NCI-H1436 (cell line): ENCODE results near the gene OCLN.
"Not testable (repeated sequence)": the region's sequence is repeated elsewhere in the genome, so short reads cannot be mapped to it uniquely, and the experiment has no call there.

ENCODE experiments used
- DNase-seq: peaks from one replicate; lab custom pipeline; 2025; lab: John Stamatoyannopoulos, UW

OCLN gene

DNA sequence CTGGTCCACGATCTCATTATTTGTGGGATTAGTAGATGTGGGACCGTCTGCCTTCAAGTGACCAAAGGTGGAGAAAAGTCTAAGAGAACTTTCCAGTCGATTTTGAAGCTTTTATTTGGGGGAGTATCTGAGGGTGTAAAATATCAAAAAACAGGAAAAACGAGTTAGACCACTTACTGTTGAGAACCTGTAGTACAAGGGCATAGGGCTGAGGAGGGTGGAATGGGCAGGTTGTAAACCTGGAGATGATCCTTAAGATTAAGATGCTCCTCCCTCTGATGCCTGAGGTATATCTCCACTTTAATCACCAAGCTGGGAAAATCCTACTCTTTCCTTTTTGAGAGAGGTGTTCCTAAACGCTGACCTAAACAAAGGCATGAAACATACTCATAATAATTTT is 35.4 kb downstream of the OCLN start:
- DNase-seq: no peak

DNA sequence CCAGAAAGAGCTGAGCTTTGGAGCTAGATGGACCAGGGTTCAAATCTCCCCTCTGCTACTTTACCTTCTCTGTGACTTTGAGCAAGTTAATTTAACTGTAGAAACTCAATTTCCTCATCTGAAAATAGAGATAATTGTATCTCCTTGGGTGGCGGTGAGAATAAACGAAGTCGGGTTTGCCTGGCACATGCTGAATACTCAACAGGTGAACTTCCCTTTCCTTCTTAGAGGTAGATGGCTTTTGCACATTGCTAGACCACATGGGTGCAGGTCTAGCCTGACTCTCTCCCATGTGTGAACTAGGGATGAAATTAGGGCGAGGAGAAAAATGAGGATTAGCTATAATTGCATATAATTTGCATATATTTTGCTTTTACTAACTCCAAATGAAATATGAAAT is 36.0 kb downstream of the OCLN start:
- no peak for DNase-seq

DNA sequence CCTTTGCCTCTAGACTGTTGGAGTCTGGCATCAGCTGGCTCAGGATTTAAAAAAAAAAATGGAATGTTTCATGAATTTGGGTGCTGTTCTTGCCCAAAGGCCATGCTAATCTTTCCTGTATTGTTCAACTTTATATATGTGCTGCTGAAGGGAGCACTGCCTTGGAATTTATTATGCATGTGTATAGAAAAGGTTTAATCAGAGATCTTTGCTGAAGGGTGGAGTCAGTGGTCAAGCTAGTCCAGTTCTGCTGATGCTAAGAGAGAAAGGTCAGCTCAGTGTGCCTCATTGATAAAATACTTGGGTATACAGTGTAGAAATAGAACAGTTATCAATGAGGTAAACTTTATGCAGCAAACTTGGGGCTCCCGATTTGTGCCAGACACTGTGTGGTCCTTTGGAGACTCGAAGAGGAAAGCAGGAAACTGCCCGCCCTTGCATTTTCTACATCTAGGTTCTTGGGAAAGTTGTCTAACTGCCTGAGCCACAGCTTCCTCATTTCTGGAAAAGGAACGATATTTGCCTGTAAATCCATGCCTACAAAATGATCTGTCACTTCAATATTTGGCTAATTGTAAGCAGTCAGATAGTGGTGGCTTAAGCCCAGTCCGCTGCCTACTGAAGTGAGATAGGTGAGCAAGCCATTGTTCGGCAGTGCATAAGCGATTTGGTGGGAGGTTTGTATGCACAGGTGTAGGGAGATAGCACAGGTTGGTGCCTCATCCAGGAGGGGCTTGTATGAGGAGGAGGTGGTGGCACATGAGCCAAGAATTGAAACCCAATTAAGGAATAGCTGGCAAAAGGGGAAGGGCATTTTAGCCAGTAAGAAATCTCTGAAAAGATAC is 38.2 kb downstream of the OCLN start:
- DNase-seq: no peak

DNA sequence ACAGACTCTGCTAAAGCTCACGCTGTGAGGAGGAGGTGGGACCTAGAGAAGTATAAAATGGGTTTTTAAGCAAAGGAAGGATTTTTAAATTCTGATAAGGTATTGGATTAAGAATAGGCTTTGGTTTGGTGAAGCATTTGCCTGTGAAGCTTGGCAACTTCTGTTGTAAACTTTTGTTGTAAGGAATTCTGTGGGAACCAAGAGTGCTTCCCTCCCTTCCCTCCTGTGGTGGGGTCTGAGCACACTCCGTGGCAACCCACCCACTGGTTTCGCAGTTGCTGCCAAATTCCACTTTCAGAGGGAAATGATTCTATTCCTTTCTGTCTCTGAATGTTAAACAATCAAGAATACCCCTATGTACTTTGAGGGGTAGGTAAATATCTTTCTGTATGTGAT is 38.8 kb downstream of the OCLN start:
- no peak for DNase-seq

DNA sequence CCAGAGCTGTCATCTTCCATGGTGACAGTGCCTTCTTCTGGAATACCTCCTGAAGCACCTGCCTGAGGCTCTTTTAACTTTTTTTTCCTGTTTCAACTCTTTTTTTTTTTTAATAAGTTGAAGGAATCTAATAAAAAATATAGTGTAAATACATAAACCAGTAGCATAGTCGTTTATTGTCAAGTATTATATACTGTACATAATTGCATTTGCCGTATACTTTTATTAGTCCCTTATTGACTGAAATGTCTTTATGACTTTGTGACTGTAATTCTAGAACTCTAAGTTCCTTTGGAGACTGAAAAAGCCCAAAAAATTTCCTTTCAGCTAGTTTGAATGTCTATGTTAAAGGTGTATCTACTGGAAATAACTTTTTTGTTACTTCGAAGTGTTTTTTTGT is 45.3 kb downstream of the OCLN start:
- DNase-seq: not testable (repeated sequence)

DNA sequence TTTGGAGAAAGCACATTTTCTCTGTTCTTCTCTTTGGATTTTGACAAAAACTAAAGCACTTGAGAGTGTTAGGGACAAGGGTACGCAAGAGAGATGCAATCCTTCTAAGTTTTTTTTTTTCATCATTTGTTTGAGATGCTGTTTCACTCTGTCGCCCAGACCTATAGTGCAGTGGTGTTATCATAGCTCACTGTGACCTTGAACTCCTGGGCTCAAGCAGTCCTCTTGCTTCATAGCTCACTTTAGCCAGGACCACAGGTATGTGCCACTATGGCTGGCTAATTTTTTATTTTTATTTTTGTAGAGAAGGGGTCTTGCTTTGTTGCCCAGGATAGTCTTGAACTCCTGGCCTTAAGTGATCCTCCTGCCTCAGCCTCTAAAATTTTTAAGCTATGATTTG is 46.1 kb downstream of the OCLN start:
- not testable (repeated sequence) for DNase-seq

DNA sequence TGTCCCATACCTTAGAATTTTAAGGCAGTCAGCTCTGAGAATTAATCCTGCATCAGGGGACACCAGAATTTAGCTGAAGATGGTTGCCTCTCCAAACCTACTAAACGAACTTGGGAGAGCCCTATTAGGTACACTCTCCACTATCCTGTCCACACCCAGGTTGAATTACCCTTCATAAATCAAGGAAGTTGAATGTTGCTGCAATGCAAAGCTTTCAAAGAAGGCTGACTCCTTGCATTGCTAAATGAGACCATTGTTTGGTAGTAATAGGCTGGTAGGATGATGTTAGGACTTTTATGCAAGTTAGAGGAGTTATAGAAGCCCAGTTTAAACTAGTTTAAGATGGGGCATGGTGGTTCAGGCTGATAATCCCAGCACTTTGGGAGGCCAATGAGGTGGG is 48.8 kb downstream of the OCLN start:
- DNase-seq: not testable (repeated sequence)

DNA sequence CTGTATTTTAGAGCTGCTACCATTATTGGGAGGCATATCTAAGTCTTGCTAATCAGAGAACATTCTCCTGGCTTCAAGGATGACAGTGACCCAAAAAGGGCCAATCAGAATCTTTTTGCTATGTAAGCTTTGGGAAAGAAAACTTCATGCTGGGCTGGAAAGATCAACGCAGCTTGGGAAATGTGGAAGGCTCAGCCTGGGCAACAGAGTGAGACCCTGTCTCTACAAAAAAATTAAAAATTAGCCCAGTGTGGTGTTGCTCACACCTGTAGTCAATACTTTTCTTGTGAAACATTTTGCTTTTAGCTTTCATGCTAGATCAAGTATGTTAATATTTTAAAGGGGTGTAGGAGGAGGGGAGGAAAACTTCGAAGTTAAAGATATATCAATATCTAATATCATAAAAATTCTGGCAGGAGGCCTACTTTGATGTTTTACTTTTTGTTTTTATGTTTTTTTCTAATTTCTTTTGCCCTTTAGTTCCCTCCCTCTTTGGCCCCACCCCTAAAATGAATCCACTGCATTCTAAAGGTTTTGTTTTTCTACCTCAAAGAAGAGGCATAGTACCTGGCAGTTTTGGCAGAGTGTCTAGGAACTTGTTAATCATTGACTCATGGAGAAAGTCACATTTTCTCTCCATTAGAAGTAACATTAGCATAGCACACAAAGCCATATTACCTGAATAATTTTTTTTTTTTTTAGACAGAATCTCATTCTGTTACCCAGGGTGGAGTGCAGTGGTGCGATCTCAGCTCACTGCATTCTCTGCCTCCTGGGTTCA is 50.4 kb downstream of the OCLN start:
- not testable (repeated sequence) for DNase-seq

DNA sequence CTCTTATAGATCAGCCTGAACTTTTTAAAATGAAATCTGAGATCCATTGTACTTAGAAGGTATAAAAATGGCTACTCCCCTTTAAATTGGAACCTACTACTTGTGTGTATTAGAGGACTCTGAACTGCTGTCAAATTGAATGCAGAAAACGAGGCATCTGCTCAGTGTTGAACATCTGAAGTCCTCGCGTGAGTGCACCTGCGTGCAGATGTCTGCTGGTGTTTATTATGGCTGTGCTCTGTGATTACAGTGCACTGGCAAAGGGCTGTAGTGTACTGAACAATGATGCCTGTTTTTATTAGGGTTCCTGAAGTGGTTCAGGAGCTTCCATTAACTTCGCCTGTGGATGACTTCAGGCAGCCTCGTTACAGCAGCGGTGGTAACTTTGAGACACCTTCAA is 52.0 kb downstream of the OCLN start:
- not testable (repeated sequence) for DNase-seq

DNA sequence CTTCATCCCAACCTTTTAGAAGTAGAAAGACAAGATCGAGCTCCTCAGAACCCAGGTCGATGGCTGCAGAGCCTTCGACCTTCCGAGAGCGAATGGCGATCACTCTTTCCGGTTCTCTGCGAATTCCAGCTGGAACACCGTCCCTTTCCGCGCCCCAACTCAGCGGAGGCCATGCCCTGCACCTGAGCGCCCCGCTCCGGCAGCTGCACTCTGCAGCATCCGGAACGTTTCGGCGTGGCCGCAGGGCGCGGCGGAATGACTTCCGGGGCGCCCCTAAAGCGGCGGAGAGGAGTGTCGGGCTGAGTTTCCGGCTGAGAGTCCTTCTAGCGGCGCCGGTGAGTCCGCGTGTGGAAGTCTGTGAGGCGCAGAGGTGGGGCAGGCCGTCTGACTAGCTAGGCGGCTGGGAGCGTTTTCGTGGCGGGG is 67.3 kb downstream of the OCLN start, which contains the start of gene GTF2H2C:
GTF2H2C (plus strand) TSS at position 284 of the 423 bp plus-strand sequence. CDS start 4,942 bp downstream, outside the sequence.
- DNase-seq: not testable (repeated sequence)

DNA sequence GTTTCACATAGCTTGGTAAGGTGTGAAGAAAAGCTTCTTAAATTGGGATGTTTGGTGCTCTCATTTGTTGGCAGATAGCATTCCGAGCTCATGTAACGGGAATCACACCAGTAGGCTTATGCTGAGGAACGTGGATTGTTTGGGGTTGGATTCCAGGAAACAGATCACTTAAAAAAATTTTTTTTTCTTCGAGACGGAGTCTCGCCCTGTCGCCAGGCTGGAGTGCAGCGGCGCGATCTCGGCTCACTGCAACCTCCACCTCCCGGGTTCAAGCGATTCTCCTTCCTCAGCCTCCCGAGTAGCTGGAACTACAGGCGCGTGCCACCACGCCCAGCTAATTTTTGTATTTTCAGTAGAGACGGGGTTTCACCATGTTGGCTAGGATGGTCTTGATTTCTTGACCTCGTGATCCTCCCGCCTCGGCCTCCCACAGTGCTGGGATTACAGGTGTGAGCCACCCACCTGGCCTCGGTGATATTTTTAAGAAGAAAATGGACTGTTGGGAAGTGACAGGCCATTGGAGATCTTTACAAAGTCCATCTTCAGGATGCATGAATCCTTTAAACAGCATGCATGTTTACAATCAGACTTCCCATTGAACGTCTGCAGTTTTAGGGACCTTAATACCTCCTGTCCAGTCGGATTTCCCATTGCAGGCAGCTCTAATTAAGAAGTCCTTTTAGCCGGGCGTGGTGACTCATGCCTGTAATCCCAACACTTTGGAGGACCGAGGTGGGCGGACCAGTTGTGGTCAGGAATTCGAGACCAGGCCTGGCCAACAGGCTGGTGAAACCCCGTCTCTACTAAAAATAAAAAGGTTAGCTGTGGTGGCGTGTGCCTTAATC is 68.2 kb downstream of the OCLN start:
- not testable (repeated sequence) for DNase-seq

DNA sequence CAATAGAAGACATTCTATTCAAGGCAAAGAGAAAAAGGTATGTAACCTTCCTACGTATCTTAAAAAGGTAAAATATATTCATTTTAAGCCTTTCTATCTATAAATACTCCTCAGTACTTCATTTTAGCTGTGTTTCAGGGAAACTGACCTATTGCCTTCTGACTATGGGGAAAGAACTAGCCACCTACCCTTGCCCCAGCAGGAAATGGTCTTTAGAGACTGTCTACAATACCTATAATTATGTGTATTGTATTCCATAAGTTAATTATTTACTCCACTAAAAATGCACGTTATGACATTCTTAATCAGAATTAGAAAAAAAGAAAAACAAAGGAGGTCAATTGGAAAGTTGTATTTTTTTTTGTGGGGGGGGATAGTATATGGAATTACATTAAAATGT is 73.6 kb downstream of the OCLN start:
- not testable (repeated sequence) for DNase-seq

DNA sequence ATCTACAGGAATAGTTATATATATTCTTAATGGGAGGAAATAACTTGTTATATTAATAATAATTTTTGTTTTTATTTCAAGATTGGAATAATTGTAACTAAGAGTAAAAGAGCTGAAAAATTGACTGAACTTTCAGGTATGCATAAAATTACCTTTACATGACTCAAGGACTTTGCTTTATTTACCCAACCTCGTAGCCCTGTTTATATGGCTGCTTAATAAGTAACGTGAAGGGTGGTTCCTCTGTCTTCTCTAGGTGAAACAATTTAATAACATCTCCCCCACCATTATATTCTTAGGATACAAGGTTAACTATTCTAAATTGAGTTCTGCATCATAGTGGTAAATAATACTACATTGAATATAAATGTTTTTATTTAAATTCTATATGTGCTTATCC is 75.5 kb downstream of the OCLN start:
- DNase-seq: not testable (repeated sequence)

DNA sequence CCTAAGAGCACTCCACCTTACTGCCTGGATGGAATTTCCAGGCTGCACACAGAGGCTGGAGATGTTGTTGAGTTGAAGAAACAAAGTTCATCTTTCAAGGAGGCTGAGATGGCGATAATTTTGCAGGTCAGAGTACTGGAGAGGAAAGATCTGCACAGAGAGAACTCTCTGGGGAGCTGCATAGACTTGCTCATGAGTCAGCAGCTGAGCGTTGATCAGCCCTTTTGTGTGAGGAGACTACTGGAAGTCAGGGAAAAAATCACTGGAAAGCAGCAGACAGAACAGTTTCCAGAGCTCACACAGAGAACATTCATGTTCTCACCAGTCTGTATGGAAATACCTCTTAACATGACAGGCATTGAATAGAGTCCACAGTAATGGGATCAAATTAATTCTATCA is 90.8 kb downstream of the OCLN start:
- not testable (repeated sequence) for DNase-seq

DNA sequence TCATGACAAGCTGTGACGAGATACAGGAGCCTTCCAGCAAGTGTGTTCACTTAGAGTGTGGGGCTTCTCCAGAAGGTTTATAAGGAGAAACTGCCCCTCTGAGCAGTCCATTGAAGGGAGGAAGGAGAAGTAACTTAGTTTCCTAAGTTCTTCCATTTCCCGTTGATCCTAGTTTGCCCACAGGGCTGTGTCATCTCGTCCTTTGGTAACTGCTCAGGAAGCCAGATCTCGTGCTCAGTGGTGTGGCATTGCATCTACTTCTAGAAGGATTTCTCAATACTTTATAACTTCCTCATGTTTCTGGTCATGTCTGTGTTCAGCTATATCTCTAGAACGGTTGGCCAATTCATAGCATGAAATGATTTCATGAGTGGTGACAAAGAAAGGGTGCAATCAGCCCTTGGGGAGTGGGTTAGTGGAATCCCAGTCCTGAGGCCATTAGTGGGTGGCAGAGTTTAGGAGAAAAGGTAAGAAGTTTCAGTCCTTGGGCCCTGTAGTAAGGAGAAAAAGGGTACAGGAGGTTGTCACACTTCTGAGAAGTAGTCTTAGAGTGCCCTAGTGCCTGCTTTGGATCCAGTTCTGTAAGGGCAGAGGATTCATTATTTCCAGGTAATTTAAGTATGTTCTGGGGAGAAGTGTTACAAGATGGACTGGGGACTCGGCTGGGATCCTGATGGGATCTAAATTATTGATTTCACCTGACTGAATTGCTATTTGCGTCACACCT is 103.7 kb downstream of the OCLN start:
- not testable (repeated sequence) for DNase-seq

DNA sequence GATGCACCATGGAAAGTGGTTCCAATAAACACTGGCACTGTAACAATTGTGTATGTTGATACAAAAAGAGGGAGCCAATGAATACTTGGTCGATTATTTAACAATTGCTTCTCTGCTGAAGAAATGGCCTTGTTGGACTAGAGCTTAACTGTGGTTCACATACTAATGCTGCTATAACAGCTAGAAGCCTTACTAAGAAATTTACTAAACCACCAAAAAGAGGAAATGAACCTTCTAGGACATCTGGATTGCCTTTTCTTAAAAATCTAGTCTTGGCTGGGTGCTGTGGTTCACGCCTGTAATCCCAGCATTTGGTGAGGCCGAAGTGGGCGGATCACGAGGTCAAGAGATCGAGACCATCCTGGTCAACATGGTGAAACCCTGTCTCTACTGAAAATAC is 109.4 kb downstream of the OCLN start:
- DNase-seq: not testable (repeated sequence)

DNA sequence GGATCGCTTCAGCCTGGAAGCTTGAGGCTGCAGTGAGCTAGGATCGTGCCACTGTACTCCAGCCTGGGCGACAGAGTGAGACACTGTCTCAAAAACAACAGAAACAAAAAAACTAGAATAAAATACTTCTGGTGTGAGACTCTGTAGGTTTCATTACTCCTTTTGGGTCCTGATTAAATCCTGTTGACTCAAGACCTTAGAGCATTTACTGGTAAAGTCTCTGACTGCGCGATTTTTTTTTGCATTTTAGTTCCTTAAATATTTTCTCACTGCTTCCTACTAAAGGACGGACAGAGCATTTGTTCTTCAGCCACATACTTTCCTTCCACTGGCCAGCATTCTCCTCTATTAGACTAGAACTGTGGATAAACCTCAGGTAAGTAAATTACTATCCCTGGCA is 114.2 kb downstream of the OCLN start:
- DNase-seq: not testable (repeated sequence)
